Right lobe of liver (tissue), 4 donors: Measurements from ENCODE around the gene TGFBR3.

Source experiments
- CTCF ChIP-seq, 4 donors: fragments of 200-600 bp in 3 of 4; fragments of 450-650 bp in 1 of 4; IDR thresholded peaks; one replicate each; pipeline versions ENCODE4 v1.5.1 to v1.8.0; 2016 to 2022; ENCODE audit warnings: antibody characterized with exemption in 4 of 4, mild to moderate bottlenecking in 2 of 4
- POLR2A ChIP-seq: fragments of 450-650 bp; IDR thresholded peaks from one replicate; pipeline ENCODE4 v1.6.1; 2017; ENCODE audit warnings: antibody characterized with exemption, mild to moderate bottlenecking
- donor health status: DM: no; HTN: no; CAD: no.
- donor health status: DM: no; HTN: no; CAD: no.
- donor health status: DM: no; HTN: yes; CAD: no.

- TF ChIP-seq CTCF (IDR thresholded peaks at IDR 0.05) (no peak), POLR2A (no peak)
Measured at GRCh38 chr1:91640877-91641526, 244.9 kb downstream of the TGFBR3 start.
